SK-N-MC (cell line): ENCODE data around the gene CMTM3.
"Not testable (repeated sequence)": the region's sequence is repeated elsewhere in the genome, so short reads cannot be mapped to it uniquely, and the experiment has no call there.

Source experiments
- DNase-seq: peaks from one replicate; pipeline ENCODE4 v3.0.0-alpha.2; 2011; ENCODE audit warnings: low read depth, low spot score
- H3K27ac ChIP-seq: fragments of 200-600 bp; sonication (generic); 2 replicates; pipeline ENCODE4 v1.5.1; 2016; ENCODE audit warnings: mixed run types
- H3K36me3 ChIP-seq: fragments of 200-600 bp; sonication (generic); 2 replicates; pipeline ENCODE4 v1.6.1; 2017; ENCODE audit warnings: antibody characterized with exemption, low read length, mixed read lengths; ENCODE audit not compliant: insufficient read depth
- H3K4me3 ChIP-seq: fragments of 200-600 bp; sonication (generic); 2 replicates; pipeline ENCODE4 v1.5.1; 2016
- H3K9ac ChIP-seq: fragments of 200-600 bp; sonication (generic); 2 replicates; pipeline ENCODE4 v1.8.0; 2017; ENCODE audit warnings: mixed run types, mixed read lengths; ENCODE audit not compliant: insufficient read length
- H3K9me3 ChIP-seq: fragments of 200-600 bp; sonication (generic); 2 replicates; pipeline ENCODE4 v1.6.1; 2017; ENCODE audit warnings: low read depth, mild to moderate bottlenecking, antibody characterized with exemption, low read length, moderate library complexity, mixed read lengths
- EZH2 ChIP-seq: fragments of 200-600 bp; sonication (generic); IDR thresholded peaks from one replicate; pipeline ENCODE4 v1.6.1; 2017; ENCODE audit warnings: antibody characterized with exemption
- FOXP2 ChIP-seq: optimal IDR thresholded peaks from 2 replicates; pipeline ENCODE3; 2011; ENCODE audit warnings: mild to moderate bottlenecking, moderate library complexity; ENCODE audit not compliant: insufficient read depth; ENCODE audit errors: extremely low read length, control extremely low read depth
- POLR2AphosphoS5 ChIP-seq: IDR thresholded peaks from 2 replicates; pipeline ENCODE4 v1.6.1; 2012; ENCODE audit warnings: mild to moderate bottlenecking, low read depth, low read length, borderline replicate concordance

Gene CMTM3

GRCh38 chr16:66620429-66620795, 15.9 kb downstream of the CMTM3 start:
- Histone ChIP-seq H3K36me3 (no peaks in the 10 kb centered on the region), H3K9me3 (no peaks in the 10 kb centered on the region), H3K27ac (peak overlapping the region; percentile 19; the same call in 1 of the 2 replicates), H3K9ac (no peak overlapping the region), H3K4me3 (no peak overlapping the region)
- DNase-seq = no peak
- TF ChIP-seq EZH2 = no peak
- no peak for TF ChIP-seq POLR2AphosphoS5
- no peak for TF ChIP-seq FOXP2

- DNase-seq = no peak
- H3K9me3 ChIP-seq = no peaks in the 10 kb centered on the region
- no peak overlapping the region for H3K4me3 ChIP-seq
- H3K36me3 ChIP-seq = no peaks in the 10 kb centered on the region
- TF ChIP-seq POLR2AphosphoS5 = no peak
- no peak for TF ChIP-seq FOXP2
- TF ChIP-seq EZH2 = no peak
- H3K27ac ChIP-seq = no peak overlapping the region
- no peak overlapping the region for H3K9ac ChIP-seq
These were observed 17.5 kb downstream of the CMTM3 start for GRCh38 chr16:66621973-66622372.

DNA sequence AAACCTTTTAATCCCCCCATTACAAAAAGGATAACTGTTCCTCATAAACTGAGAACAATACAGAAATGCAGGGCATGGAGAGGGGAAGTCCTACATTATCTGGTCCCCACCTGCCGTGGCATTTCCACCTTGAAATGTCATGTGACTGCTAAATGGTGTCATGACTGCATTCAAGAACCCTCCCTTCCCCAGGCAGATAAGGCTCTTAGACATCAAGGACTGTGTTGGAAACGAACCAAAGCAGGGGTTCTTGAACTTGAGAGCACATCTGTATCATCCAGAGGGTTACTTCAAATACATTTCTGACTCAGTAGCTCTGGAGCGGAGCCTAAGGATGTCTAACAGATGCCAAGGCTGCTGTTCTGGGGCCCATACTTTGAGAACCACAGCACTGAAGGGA, 18.4 kb downstream of the CMTM3 start:
- Histone ChIP-seq H3K9me3 (no peaks in the 10 kb centered on the region), H3K9ac (no peak overlapping the region), H3K36me3 (no peaks in the 10 kb centered on the region), H3K4me3 (no peak overlapping the region), H3K27ac (no peak overlapping the region)
- no peak for TF ChIP-seq EZH2
- no peak for TF ChIP-seq FOXP2
- no peak for TF ChIP-seq POLR2AphosphoS5
- DNase-seq = no peak

DNA sequence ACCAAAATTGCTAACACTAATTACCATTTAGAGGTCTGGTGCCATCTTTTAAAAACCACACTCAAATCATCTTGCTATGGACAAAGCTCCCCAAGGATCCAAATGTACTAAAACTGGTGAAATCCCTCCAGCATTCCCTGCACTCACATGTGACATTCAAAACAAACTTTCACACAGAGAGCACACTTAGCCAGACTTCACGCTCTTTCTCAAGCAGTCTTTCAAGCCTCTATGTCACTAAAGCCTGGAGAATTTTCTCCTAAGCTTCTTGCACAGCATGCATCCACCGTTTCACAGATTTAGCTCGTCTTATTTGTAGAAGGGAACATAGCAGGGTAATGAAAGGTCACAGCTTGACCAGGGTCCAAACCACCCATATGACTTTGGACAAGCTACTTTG, 19.3 kb downstream of the CMTM3 start:
- no peak overlapping the region for H3K27ac ChIP-seq

DNA sequence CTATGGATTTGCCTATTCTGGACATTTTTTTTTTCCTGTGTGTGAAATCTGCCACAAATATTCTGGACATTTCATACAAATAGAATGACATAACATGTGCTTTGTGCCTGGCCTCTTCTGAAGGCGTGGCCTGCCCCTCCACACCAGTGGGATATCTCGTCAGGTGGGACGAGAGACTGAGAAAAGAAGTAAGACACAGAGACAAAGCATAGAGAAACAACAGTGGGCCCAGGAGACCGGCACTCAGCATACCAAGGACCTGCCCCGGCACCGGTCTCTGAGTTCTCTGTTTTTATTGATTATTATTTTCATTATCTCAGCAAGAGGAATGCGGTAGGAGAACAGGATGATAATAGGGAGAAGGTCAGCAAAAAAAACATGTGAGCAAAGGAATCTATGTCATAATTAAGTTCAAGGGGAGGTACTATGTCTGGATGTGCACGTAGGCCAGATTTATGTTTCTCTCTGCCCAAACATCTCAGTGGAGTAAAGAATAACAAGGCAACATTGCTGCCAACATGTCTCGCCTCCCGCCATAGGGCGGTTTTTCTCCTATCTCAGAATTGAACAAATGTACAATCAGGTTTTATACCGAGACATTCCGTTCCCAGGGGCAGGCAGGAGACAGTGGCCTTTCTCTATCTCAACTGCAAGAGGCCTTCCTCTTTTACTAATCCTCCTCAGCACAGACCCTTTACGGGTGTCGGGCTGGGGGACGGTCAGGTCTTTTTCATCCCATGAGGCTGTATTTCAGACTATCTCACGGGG, 23.3 kb downstream of the CMTM3 start:
- not testable (repeated sequence) for H3K9me3 ChIP-seq, H3K9ac ChIP-seq, H3K4me3 ChIP-seq, H3K27ac ChIP-seq, H3K36me3 ChIP-seq, DNase-seq

More for the DNA sequence above, 19.3 kb downstream of the CMTM3 start:
- TF ChIP-seq POLR2AphosphoS5 (no peak), FOXP2 (no peak), EZH2 (no peak)
- H3K4me3 ChIP-seq = no peak overlapping the region
- no peaks in the 10 kb centered on the region for H3K9me3 ChIP-seq
- H3K9ac ChIP-seq = no peak overlapping the region
- no peaks in the 10 kb centered on the region for H3K36me3 ChIP-seq
- DNase-seq = no peak

DNA sequence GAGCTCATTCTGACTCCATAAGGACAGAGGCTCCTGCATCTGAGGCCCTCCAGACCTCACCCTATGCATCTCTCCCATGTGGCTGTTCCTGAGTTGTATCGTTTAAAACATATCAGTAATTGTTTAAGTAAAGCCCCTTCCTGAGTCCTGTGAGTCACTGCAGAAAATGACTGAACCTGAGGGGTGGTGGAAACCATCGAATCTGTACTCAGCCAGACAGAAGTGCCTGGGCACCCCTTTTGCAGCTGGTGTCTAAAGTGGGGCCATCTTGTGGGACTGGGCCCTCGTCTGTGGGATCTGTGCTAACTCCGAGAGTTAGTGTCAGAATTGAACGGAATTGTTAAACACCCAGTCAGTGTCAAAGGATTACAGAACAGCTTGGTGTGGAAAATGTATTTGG, 25.4 kb downstream of the CMTM3 start:
- no peak for TF ChIP-seq FOXP2
- no peak for TF ChIP-seq EZH2
- no peak for TF ChIP-seq POLR2AphosphoS5
- Histone ChIP-seq H3K36me3 (no peaks in the 10 kb centered on the region), H3K4me3 (no peak overlapping the region), H3K27ac (no peak overlapping the region), H3K9me3 (no peaks in the 10 kb centered on the region), H3K9ac (no peak overlapping the region)
- no peak for DNase-seq

DNA sequence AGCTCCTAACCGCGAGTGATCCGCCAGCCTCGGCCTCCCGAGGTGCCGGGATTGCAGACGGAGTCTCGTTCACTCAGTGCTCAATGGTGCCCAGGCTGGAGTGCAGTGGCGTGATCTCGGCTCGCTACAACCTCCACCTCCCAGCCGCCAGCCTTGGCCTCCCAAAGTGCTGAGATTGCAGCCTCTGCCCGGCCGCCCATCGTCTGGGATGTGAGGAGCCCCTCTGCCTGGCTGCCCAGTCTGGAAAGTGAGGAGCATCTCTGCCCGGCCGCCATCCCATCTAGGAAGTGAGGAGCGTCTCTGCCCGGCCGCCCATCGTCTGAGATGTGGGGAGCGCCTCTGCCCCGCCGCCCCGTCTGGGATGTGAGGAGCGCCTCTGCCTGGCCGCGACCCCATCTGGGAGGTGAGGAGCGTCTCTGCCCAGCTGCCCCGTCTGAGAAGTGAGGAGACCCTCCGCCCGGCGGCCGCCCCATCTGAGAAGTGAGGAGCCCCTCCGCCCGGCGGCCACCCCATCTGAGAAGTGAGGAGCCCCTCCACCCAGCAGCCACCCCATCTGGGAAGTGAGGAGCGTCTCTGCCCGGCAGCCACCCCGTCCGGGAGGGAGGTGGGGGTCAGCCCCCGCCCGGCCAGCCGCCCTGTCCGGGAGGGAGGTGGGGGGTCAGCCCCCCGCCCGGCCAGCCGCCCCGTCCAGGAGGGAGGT, 26.2 kb downstream of the CMTM3 start:
- H3K36me3 ChIP-seq, DNase-seq, H3K4me3 ChIP-seq, H3K9ac ChIP-seq, H3K27ac ChIP-seq, H3K9me3 ChIP-seq: not testable (repeated sequence)

- not testable (repeated sequence) for H3K4me3 ChIP-seq, H3K27ac ChIP-seq, DNase-seq, H3K9ac ChIP-seq, H3K36me3 ChIP-seq, H3K9me3 ChIP-seq
These were observed 27.1 kb downstream of the CMTM3 start for GRCh38 chr16:66631558-66631957.

GRCh38 chr16:66634527-66635196, 30.2 kb downstream of the CMTM3 start:
- H3K4me3 ChIP-seq = no peak overlapping the region
- DNase-seq = no peak
- H3K27ac ChIP-seq = no peak overlapping the region
- TF ChIP-seq FOXP2 (no peak), EZH2 (no peak), POLR2AphosphoS5 (no peak)
- H3K9ac ChIP-seq = no peak overlapping the region
- no peaks in the 10 kb centered on the region for H3K9me3 ChIP-seq
- H3K36me3 ChIP-seq = no peaks in the 10 kb centered on the region
